ENCODE results near the gene HAUS1. TPM values are rescaled to one million over a fixed set of nuclear protein-coding genes. Genes with fewer than 3 reads are reported as not detected.
"Not testable (repeated sequence)": the region's sequence is repeated elsewhere in the genome, so short reads cannot be mapped to it uniquely, and the experiment has no call there.

HAUS1 gene
- total and polyA plus RNA-seq, 2 experiments from 2014 or later, result 24.2 to 36.9 TPM

GRCh38 chr18:46099463-46099862, 4.7 kb upstream of the HAUS1 start:
- H3K27me3 ChIP-seq (replicated peaks; ENCODE audit: insufficient read depth), result no peaks in the 10 kb centered on the region
- no peak overlapping the region for H3K9ac ChIP-seq
- H3K9me3 ChIP-seq (ENCODE audit: low read depth), result no peaks in the 10 kb centered on the region
- peaks cover 36% of the 10 kb centered on the region for H3K79me2 ChIP-seq (ENCODE audit: insufficient read depth)
- peaks cover 10% of the 10 kb centered on the region for H3K4me1 ChIP-seq (ENCODE audit: insufficient read depth)
- in situ Hi-C loops (cut with MboI), result no loop called here
- no peak overlapping the region for H3K4me2 ChIP-seq (ENCODE audit: unreplicated experiment)
- no peaks in the 10 kb centered on the region for H4K20me1 ChIP-seq (ENCODE audit: insufficient read depth)
- no peak overlapping the region for H2AFZ ChIP-seq
- H3K36me3 ChIP-seq (ENCODE audit: low read depth), result 0 out of 2 replicates have a peak, but pooled peaks cover 5% of the 10 kb centered on the region
- TF ChIP-seq EZH2 (IDR thresholded peaks at IDR 0.05; ENCODE audit: insufficient read depth, poor library complexity, severe bottlenecking) (no peak), EZH2phosphoT487 (IDR thresholded peaks at IDR 0.05; ENCODE audit: insufficient read depth, low read depth) (no peak)
- no peak overlapping the region for H3K27ac ChIP-seq
- WGBS, 2 experiments (ENCODE audit: low coverage in 1 of 2, low lambda C conversion rate in 2 of 2, missing lambda C conversion rate in 2 of 2), result 96 to 98% methylated on average over 7 to 8 of the region's 8 CpGs
- no peak overlapping the region for H3K4me3 ChIP-seq
- no peaks in the 10 kb centered on the region for H3K9me2 ChIP-seq (ENCODE audit: insufficient read depth)
- no peak for DNase-seq
- H3F3A ChIP-seq (ENCODE audit: insufficient read depth), result no peaks in the 10 kb centered on the region

DNA sequence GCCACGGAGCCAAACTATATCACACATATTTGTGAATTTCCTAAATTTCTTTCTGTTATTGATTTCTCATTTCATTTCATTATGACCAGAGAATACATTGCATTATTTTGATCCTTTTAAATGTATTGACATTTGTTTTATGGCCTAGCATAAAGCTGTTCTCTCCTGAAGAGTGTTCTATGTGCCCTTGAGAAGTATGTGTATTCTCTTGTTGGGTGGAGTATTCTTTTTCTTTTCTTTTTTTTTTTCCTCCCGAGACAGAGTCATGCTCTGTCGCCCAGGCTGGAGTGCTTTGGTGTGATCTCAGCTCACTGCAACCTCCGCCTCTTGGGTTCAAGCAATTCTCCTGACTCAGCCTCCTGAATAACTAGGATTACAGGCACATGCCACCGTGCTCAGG, 5.2 kb downstream of the HAUS1 start:
- H3K9ac ChIP-seq, result no peak overlapping the region
- peaks cover 37% of the 10 kb centered on the region for H3K79me2 ChIP-seq (ENCODE audit: insufficient read depth)
- H3F3A ChIP-seq (ENCODE audit: insufficient read depth), result peaks cover 8% of the 10 kb centered on the region; the same call in 1 of the 2 replicates
- H3K27ac ChIP-seq, result no peak overlapping the region
- peaks cover 11% of the 10 kb centered on the region for H3K36me3 ChIP-seq (ENCODE audit: low read depth)
- H3K27me3 ChIP-seq (replicated peaks; ENCODE audit: insufficient read depth), result no peaks in the 10 kb centered on the region
- DNase-seq, result no peak
- H3K4me3 ChIP-seq, result no peak overlapping the region
- no peak overlapping the region for H2AFZ ChIP-seq
- H3K9me2 ChIP-seq (ENCODE audit: insufficient read depth), result no peaks in the 10 kb centered on the region
- TF ChIP-seq EZH2 (IDR thresholded peaks at IDR 0.05; ENCODE audit: insufficient read depth, poor library complexity, severe bottlenecking), result no peak
- 95 to 98% methylated on average over 5 of the region's 5 CpGs for WGBS, 2 experiments (ENCODE audit: low coverage in 1 of 2, low lambda C conversion rate in 2 of 2, missing lambda C conversion rate in 2 of 2)
- no peaks in the 10 kb centered on the region; the same call in 1 of the 2 replicates for H3K4me1 ChIP-seq (ENCODE audit: insufficient read depth)
- H3K4me2 ChIP-seq (ENCODE audit: unreplicated experiment), result no peak overlapping the region
- H3K9me3 ChIP-seq (ENCODE audit: low read depth), result no peaks in the 10 kb centered on the region
- in situ Hi-C loops (cut with MboI), result no loop called here
- no peaks in the 10 kb centered on the region for H4K20me1 ChIP-seq (ENCODE audit: insufficient read depth)

GRCh38 chr18:46110406-46110805, 6.2 kb downstream of the HAUS1 start:
- no peak for DNase-seq
- in situ Hi-C loops (cut with MboI), result no loop called here
- Histone ChIP-seq H3K27ac (no peak overlapping the region), H3K4me1 (ENCODE audit: insufficient read depth) (no peaks in the 10 kb centered on the region), H3K36me3 (ENCODE audit: low read depth) (peaks cover 11% of the 10 kb centered on the region), H4K20me1 (ENCODE audit: insufficient read depth) (no peaks in the 10 kb centered on the region), H3K27me3 (replicated peaks; ENCODE audit: insufficient read depth) (no peaks in the 10 kb centered on the region), H2AFZ (no peak overlapping the region), H3F3A (ENCODE audit: insufficient read depth) (no peaks in the 10 kb centered on the region), H3K9me2 (ENCODE audit: insufficient read depth) (no peaks in the 10 kb centered on the region), H3K4me2 (ENCODE audit: unreplicated experiment) (no peak overlapping the region), H3K9ac (no peak overlapping the region), H3K4me3 (no peak overlapping the region), H3K79me2 (ENCODE audit: insufficient read depth) (peaks cover 31% of the 10 kb centered on the region), H3K9me3 (ENCODE audit: low read depth) (no peaks in the 10 kb centered on the region)
- TF ChIP-seq EZH2phosphoT487 (IDR thresholded peaks at IDR 0.05; ENCODE audit: insufficient read depth, low read depth) (no peak), EZH2 (IDR thresholded peaks at IDR 0.05; ENCODE audit: insufficient read depth, poor library complexity, severe bottlenecking) (no peak)
- 97 to 100% methylated on average over 3 of the region's 3 CpGs for WGBS, 2 experiments (ENCODE audit: low coverage in 1 of 2, low lambda C conversion rate in 2 of 2, missing lambda C conversion rate in 2 of 2)

- peaks cover 7% of the 10 kb centered on the region; the same call in 1 of the 2 replicates for H3K79me2 ChIP-seq (ENCODE audit: insufficient read depth)
Observed at GRCh38 chr18:46113751-46114150, 9.6 kb downstream of the HAUS1 start.

GRCh38 chr18:46126625-46127024, 22.4 kb downstream of the HAUS1 start:
- H3K4me1 ChIP-seq (ENCODE audit: insufficient read depth); H3K27me3 ChIP-seq (replicated peaks; ENCODE audit: insufficient read depth); H3F3A ChIP-seq (ENCODE audit: insufficient read depth); H3K4me3 ChIP-seq; H3K4me2 ChIP-seq (ENCODE audit: unreplicated experiment); H3K27ac ChIP-seq; H3K79me2 ChIP-seq (ENCODE audit: insufficient read depth); H3K9ac ChIP-seq; H4K20me1 ChIP-seq (ENCODE audit: insufficient read depth); in situ Hi-C loops (cut with MboI); H3K9me3 ChIP-seq (ENCODE audit: low read depth); H3K9me2 ChIP-seq (ENCODE audit: insufficient read depth); H2AFZ ChIP-seq; DNase-seq: not testable (repeated sequence)
- peaks cover 16% of the 10 kb centered on the region; the same call in 1 of the 2 replicates for H3K36me3 ChIP-seq (ENCODE audit: low read depth)
- WGBS, 2 experiments (ENCODE audit: low coverage in 1 of 2, low lambda C conversion rate in 2 of 2, missing lambda C conversion rate in 2 of 2), result 74 to 83% methylated on average over 4 of the region's 4 CpGs

More at GRCh38 chr18:46113751-46114150, 9.6 kb downstream of the HAUS1 start:
- H3F3A ChIP-seq (ENCODE audit: insufficient read depth), result no peaks in the 10 kb centered on the region
- H4K20me1 ChIP-seq (ENCODE audit: insufficient read depth), result no peaks in the 10 kb centered on the region
- DNase-seq, result no peak
- no peak overlapping the region for H2AFZ ChIP-seq
- TF ChIP-seq EZH2phosphoT487 (IDR thresholded peaks at IDR 0.05; ENCODE audit: insufficient read depth, low read depth) (no peak), EZH2 (IDR thresholded peaks at IDR 0.05; ENCODE audit: insufficient read depth, poor library complexity, severe bottlenecking) (no peak)
- H3K4me1 ChIP-seq (ENCODE audit: insufficient read depth), result no peaks in the 10 kb centered on the region
- H3K4me2 ChIP-seq (ENCODE audit: unreplicated experiment), result no peak overlapping the region
- peaks cover 7% of the 10 kb centered on the region for H3K36me3 ChIP-seq (ENCODE audit: low read depth)
- H3K27ac ChIP-seq, result no peak overlapping the region
- in situ Hi-C loops (cut with MboI), result no loop called here
- WGBS, 2 experiments (ENCODE audit: low coverage in 1 of 2, low lambda C conversion rate in 2 of 2, missing lambda C conversion rate in 2 of 2), result 93 to 100% methylated on average over 1 of the region's 1 CpG
- no peaks in the 10 kb centered on the region for H3K9me3 ChIP-seq (ENCODE audit: low read depth)
- H3K4me3 ChIP-seq, result no peak overlapping the region
- no peak overlapping the region for H3K9ac ChIP-seq
- no peaks in the 10 kb centered on the region for H3K27me3 ChIP-seq (replicated peaks; ENCODE audit: insufficient read depth)
- no peaks in the 10 kb centered on the region for H3K9me2 ChIP-seq (ENCODE audit: insufficient read depth)

Measured in GM23248 (cell line).